HG03139 (cell line): Measurements from ENCODE around the gene USP32.

Experiments
- ATAC-seq: cut with Tn5 transposase; IDR thresholded peaks from one replicate; pipeline ENCODE4 v1.9.1; 2021; ENCODE audit not compliant: unreplicated experiment

Gene USP32

DNA sequence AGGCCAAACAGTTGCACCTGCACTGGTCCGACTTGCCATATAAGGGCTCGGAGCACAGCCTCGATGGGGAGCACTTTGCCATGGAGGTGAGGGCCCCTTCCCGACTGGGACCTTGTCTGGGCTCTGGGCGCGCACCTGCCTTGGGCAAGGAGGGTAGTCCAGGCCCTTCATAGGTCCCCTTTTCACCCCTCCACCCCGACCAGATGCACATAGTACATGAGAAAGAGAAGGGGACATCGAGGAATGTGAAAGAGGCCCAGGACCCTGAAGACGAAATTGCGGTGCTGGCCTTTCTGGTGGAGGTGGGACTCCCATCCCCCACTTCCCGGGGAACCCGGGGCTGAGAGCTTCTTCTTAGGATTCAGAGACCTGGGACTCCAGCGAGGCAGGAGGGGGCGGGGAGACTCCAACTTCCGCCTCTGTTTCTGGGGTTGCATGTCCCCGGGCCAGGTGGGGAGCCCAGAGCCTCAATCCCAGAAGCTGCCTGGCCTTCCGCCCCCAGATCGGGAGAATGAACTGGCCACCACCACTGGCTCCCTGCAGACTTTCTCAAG lies 234.4 kb downstream of the USP32 start:
- ATAC-seq: no peak

DNA sequence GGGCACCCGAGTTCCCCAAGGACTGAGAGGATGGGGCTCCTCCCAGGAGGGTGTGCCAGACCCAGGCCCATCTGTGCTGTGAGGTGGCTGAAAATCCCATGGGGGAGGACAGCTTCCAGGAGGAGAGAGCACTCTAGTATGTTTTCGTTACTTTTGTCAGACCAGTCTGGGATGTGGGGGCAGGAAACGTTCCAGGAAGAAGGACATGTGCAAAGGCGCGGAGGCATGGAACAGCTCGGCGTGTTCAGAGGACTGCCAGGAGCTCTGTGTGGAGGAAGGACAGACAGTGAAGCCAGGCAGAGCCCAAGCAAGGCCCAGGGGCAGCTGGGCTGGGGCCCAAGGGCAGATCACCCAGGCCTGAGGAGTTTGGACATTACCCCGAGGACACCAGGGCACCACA lies 235.2 kb downstream of the USP32 start:
- no peak for ATAC-seq

DNA sequence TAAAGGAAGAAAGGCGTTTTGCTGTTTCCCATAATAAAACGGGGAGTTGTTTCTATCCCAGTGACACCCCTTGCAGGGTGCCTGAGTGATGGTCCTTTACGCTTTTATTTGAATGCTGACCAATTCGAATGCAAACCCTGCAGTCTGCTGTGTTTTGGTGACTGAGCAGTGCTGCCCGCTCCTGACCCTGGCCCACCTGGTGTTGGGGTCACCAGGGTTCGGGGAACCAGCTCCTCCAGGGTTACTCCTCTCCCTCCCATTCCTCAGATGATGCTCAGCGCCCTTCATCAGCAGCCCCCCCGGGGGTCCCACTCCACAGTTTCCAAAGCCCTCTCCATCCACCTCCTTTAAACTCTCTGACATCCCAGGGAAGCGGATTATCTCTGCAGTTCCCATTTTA lies 236.1 kb downstream of the USP32 start:
- no peak for ATAC-seq

DNA sequence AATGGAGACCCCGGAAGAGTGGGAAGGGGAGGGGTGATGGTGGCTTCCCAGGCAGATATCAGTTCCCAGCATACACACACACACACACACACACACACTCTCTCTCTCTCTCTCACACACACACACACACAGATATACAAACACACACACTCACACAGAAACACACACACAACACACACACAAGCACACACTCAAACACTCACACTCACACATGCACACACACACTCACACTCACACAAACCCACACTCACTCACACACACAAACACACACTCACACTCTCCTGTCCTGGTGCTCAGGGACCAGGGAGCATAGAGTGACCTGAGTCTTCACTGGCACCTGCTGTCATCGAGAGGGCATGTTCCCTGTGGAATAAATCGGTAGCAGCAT lies 236.5 kb downstream of the USP32 start:
- ATAC-seq: no peak

DNA sequence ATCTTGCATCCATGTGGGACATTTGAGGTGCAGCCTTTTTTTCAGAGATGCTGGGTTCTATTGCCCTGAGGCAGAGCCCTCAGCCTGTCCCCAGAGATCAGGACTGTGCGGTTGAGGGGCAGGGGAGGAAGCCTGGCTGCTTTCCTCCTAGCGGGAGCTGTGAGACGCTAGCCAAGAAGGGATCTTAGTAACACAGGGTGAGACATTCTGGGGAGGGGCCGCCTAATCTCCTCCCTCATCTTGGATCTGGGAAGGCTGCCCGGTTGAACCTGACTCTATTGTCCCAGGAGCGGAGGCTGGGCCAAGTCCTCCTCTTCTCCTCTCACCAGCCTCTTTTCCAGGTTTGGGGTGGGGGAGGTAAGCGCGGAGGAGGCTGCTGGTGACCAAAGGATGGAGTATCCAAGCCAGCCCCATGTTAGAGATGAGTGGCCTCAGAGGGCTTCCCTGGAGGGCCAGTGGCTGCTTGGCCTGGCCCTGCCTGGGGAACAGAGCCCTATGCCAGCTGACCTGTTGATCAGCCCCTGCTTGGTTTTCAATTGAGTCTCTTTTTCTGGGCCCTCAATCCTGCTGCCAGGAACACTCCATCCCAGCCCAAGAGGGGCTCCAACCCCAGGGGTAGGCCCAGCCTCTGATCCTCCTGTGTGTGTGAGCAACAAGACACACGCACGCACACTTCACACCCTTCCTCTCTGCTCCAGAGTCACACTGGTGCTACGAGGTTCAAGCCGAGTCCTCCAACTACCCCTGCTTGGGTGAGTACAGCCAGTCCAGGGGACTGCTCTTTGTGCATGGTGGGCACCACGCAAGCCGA lies 237.1 kb downstream of the USP32 start:
- ATAC-seq: no peak

DNA sequence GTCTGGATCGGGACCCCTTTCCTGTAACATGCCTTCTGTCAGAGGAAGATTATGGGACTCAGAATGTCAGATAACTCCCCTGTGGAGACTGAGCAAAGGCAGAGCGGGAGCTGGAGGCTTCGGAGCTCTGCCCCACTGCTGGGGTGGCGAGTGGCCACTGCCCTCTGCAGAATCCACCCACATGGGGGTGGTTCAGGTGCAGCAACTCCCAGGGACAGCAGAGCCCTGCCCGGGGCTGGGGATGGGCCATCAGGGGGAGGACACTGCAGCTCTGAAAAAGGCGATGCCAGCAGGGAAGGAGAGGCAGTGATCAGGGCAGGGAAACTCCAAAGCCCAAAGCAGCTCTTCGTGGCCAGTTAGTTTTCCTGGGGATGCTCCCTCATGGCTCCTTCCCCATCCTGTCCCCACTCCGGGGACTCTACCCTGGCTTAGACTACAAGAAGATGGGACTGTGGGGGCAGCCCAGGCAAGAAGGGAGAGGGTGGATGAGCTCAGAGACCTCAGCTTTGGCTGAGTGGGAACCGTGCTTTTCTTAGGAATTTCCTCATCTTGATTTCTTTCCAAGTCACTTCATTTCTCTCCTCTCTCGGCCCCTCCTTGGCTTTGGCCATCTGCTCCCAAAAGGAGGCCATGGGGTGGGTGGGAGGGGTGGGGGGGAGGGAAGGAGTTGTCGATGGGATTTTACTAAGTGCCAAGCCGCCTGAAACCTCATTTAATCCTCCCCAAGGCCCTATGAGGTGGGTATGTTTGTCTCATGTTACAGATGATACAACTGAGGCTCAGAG lies 238.1 kb downstream of the USP32 start:
- no peak for ATAC-seq

DNA sequence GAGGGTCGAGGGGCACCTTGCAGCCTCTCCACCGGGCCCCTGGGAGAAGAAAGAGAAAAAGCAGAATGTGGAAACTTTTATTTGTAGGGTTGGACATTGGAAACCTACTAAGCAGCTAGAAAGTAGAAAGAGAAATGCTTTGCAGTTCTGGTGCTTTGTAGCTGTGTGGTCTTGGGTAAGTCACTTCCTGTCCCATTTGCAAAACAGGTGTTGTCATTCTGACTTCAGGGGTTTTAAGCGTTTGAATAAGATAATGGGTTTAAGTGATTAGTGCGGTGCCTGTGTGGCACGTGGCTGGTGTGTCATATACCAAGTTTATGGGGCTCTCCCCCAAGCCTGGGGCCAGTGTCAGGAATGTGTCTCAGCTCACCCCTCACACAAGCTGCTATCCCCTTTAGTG lies 240.6 kb downstream of the USP32 start:
- no peak for ATAC-seq

DNA sequence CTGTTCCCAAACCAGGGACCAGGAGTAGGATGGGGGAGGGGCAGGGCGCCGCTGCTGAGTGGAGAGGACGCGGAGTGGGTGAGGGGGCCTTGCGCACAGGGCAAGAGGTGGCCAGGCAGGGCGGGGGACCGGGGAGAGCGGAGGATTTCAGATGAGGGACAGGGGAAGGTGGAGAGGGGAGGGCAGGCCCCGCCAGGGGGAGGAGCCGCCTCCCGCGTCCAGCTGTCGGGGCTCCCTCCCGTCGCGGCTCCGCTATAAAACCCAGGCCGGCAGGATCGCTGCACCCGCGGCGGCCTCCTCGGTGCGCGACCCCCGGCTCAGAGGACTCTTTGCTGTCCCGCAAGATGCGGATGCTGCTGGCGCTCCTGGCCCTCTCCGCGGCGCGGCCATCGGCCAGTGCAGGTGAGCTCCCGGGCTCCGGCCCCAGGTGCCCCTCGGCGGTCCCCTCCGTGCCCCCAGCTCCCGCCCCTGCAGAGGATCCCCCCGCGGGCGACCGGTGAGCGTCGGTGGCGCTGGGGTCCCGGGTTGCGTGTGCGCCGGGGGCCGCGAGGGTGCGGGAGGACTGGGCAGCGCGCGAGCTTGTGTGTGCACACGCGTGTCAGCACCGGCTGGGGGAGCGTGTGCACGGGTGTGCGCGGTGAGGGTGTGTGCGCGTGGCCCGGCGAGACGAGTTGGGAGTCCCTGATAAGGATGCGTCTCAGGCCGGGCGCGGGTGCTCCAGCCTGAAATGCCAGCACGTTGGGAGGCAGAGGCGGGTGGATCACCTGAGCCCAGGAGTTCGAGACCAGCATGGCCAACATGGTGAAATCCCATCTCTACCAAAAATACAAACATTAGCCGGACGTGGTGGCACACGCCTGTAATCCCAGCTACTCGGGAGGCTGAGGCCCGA lies 242.0 kb downstream of the USP32 start, which contains the start of gene CA4:
CA4 (plus strand) TSS at position 283 of the 892 bp plus-strand sequence; CDS start at position 345, 62 bp downstream.
- ATAC-seq: no peak

DNA sequence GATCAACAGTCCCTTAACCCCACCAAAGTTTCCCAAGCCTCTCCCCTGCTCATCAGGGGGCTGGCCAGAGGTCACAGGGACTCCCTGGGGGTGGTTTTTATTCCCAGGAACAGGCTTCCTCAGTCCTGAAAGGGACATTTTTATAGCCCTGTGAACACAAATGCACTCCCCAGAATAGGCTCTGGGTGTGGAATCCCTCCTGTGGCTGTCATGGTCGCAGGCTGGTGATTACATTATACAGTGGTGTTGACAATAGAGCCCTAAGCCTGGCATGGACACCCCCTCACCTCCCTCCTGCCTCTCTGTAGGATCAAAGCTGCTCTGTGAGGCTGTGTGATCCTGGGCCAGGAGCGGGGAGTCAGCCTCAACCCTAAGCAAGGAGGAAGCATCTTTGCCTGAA lies 243.6 kb downstream of the USP32 start:
- no peak for ATAC-seq

DNA sequence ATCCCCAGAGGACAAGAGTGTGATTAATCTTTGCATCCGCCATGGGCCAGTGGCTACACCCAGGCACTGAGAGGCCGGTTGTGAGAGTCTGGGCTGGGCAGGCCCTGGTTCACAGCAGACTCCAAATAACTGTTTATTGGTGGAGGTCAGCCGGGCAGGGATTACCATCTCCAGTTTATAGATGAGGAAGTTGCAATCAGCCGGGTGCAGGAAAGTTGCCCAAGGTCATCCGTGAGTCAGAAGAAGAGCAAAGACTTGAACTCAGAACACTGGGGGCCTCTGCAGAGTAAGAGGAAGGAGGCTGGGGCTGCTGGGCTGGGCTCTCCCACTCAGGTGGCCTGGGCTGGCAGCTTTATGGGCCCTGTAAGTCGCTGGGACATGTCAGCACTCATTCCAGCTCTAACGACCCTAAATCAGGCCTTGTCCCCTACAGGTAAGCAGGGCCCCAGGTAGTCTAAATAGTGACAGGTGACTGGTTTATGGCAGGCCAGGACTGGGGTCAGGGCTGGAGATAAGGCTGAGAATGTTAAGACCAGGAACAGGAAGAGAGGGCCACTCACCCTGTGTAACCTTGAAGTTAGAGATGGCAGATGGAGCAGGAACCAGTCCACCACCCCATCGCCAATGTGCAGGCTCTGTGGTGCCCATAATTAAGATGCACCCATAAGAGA lies 244.2 kb downstream of the USP32 start:
- ATAC-seq: no peak

DNA sequence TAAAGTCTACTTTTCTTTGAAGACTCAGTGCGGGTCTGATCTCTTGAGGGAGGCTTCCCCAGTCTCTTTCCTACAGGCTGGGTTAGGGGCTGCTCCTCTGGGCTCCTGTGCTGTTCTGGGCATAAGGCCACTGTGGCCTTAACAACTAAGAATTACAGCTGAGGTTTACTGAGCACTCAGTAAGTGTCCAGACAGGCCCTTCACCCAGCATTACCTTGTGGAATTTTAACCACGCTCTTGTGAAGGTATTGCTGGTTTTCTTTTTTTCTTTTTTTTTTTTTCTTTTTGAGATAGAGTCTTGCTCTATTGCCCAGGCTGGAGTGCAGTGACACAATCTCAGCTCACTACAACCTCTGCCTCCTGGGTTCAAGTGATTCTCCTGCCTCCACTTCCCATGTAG lies 245.7 kb downstream of the USP32 start:
- ATAC-seq: no peak

DNA sequence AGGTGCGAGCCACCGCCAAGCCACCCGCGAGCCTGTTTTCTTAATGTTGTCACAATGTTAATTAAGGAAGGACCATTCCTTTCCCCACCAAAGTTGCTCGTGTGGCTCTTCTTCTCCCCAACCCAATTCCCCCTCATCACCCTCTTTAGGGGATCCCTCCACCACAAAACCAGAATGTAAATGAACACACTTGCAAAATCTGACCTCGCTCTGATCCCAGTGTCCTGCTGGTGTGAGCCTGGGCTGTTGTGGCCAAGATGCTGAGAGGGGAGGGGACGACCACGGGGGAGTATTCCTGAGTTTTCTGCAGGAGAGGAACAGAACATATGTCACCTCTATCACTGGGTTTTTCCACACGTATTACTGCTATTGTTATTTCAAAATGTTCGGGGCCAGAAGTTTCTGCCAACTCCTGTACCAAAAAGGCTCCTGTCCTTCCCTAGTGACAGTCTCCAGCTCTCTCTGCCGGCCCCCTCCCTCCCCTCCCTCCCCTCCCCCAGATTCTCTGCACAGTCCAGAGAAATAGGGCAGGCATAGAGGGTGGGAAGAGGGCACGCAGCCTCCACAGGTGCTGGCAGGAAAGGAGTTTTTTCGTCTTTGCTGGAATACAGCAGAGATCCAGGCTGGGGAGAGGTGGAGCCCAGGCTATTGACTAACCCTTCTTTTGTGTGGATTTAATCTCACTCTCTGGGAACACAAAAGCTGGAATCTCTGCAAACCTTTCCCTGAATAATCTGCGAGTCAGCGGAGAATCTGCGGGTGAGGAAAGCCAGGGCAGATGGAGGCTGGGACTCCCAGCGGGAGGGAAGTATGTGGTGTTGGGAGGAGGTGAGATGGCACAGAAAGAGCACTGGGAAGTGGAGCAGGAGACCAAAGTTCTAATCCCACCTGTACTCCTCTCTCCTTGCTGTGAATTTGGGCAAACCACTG lies 246.7 kb downstream of the USP32 start:
- ATAC-seq: no peak

DNA sequence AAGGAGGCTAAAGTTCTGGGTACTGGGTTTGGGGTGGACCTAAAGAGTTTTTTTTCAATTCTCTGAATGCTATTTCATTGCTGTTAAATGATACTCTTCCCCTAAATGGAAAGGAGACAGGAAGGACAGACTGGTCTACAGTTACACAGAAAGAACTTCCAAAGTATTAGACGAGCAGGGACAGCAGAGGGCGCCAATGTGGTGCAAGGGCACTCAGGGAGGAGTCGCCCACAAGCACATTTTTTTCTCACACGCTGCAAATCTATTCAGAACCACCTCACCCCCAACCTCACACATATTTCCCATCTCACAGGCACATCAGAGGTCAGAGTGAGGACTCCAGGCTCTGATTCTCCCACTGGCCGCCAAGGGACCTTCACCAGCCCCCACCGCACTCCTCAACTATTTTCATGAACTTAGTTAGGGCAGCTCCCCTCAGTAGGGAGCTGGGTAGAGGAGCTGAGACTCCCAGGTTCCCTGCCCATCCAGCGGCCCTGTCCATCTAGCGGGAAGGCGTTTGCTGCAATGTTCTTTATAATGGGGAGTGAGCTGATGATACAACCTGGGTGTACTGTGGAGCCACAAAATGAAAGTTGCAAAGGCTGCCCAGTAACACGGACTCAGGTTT lies 248.9 kb downstream of the USP32 start:
- ATAC-seq: no peak

DNA sequence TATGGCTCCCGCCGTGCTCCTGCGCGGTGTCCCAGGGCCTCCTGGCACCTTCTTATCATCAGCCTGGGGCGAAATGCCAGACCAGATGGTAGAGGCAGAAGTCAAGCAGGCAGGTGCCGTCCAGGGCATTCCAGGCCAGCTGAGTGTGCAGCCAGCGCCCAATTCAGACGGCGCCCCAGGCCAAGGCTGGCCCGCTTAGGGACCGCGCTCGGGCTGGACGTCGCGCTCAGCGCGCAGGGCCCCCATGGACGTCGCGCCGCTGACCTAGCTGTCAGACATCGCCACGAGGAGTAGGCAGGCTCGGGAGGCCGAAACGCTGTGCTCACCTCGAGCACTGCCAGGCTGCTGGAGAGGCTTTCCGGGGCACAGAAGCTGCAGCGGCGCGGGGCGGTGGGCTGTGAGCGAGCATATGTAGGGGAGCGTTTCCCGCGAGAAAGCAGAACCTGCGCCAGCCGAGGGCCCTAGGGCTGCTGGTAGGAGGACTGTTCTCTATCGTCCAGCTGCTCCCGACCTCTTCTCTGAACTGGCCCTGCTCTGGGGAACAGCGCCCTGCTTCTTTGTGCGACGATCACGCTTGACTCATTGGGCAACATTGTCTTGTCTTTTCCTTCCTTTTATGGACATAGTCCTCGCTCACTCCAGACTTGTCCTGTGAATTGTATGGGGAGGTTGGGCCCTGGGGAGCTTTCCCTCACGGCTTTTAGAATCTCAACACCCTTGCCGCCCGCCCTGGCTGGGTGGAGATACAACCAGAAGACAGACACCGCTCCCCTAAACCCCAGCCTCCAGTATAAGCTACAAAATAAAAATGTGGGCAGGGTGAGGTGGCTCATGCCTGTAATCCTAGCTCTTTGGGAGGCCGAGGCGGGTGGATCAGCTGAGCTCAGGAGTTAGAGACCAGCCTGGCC lies 250.6 kb downstream of the USP32 start:
- ATAC-seq: no peak

DNA sequence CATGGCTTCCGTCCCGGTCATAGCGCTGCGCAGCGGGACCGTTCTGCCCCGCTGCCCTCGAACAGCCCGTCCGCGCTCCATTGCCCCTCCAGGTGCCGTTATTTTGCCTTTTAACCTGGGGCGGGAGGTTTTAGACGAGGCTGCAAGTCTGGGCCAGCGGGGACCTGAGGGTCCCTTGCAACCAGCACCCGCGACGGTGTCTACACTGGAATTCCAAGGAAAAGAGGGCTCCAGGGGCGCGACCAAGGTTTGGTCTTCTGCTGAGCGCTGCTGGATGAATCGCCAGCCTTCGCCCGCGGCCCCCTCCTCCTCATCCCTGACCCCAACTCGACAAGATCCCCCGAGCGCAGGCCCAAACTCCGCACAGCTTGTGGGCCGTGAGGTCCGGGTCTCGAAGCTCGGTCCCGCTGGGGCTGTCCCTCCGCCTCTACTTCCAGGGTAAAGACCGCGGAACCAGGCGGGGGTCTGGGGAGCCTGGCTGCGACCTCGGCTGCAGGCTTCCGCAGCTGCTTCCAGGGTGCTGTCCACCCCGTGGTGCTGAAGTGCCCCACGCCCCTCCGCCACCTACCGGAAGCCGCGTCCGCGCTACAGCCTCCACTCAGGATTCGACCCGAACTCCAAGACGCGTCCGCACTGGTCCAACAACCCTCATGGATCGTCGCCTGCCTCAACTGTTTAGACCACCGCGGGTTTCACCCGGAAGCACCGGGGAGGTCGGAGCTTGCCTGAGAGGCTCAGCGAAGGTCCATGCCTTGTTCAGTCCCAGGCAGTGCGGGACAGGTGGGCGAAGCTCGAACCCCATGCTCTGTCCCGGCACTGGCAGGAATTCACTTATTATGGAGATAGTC lies 252.3 kb downstream of the USP32 start:
- ATAC-seq: no peak

DNA sequence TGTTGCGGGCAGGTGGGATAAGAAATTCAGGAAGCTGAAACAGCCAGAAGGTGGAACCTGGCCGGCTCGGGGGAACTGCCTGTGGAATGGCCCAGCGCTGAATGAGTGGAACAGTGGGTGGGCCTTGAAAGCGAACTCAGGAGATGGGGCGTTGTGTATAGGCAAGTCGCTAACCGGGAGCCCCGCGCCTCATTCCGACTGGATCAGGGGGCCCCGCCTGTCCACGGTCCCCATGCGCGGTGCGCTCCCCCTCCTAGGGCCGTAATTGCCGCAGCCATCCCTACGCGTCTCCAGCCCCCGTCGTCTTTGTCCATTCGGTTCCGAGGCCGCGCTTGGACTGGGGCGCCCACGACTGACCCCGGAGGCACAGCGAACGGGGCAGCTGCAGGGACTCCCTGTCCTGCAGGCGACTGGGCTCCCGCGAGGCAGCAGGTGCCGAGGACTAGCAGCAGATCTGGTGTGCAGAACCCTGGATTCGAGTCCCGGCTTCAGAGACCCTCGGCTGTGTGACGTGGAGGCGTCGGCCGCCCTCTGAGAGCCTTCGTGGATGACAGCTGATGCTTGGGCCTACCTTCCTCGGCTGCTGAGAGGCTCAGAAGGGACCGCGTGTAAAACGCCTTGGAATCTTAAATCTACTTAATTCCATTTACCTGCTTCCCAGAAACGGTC lies 253.0 kb downstream of the USP32 start:
- ATAC-seq: no peak
